ENCODE results near the gene KHDC3L.

The KHDC3L gene

GRCh38 chr6:73362358-73362757 is at the start of gene KHDC3L:
TSS of gene KHDC3L (plus strand) at chr6:73362658. CDS start at chr6:73362730, 72 bp downstream.
- no peak for DNase-seq (ENCODE audit: low read depth)
- H3K4me3 ChIP-seq (ENCODE audit: low read length): no peak within 1 kb of the TSS
- no peak for TF ChIP-seq CTCF (IDR thresholded peaks at IDR 0.05; ENCODE audit: insufficient read depth, low read depth, low read length, missing control alignments)

- peak overlapping the region; percentile 25 for H3K4me3 ChIP-seq (ENCODE audit: low read length)
- no peak for TF ChIP-seq CTCF (IDR thresholded peaks at IDR 0.05; ENCODE audit: insufficient read depth, low read depth, low read length, missing control alignments)
- no peak for DNase-seq (ENCODE audit: low read depth)
Observed at GRCh38 chr6:73314577-73315492, 47.6 kb upstream of the KHDC3L start.

GRCh38 chr6:73323323-73323722 is 39.1 kb upstream of the KHDC3L start:
- H3K4me3 ChIP-seq (ENCODE audit: low read length): no peak overlapping the region
- no peak for DNase-seq (ENCODE audit: low read depth)
- no peak for TF ChIP-seq CTCF (IDR thresholded peaks at IDR 0.05; ENCODE audit: insufficient read depth, low read depth, low read length, missing control alignments)

GRCh38 chr6:73325656-73326055 is 36.8 kb upstream of the KHDC3L start:
- DNase-seq (ENCODE audit: low read depth): peak; percentile 26
- no peak overlapping the region for H3K4me3 ChIP-seq (ENCODE audit: low read length)
- no peak for TF ChIP-seq CTCF (IDR thresholded peaks at IDR 0.05; ENCODE audit: insufficient read depth, low read depth, low read length, missing control alignments)

- no peak overlapping the region for H3K4me3 ChIP-seq (ENCODE audit: low read length)
- TF ChIP-seq CTCF (IDR thresholded peaks at IDR 0.05; ENCODE audit: insufficient read depth, low read depth, low read length, missing control alignments): no peak
- no peak for DNase-seq (ENCODE audit: low read depth)
Observed at GRCh38 chr6:73328790-73329189, 33.7 kb upstream of the KHDC3L start.

GRCh38 chr6:73329201-73329600 is 33.3 kb upstream of the KHDC3L start:
- no peak for DNase-seq (ENCODE audit: low read depth)
- H3K4me3 ChIP-seq (ENCODE audit: low read length): no peak overlapping the region
- TF ChIP-seq CTCF (IDR thresholded peaks at IDR 0.05; ENCODE audit: insufficient read depth, low read depth, low read length, missing control alignments): no peak

- TF ChIP-seq CTCF (IDR thresholded peaks at IDR 0.05; ENCODE audit: insufficient read depth, low read depth, low read length, missing control alignments): no peak
- DNase-seq (ENCODE audit: low read depth): no peak
- no peak overlapping the region for H3K4me3 ChIP-seq (ENCODE audit: low read length)
Observed at GRCh38 chr6:73339340-73339739, 23.1 kb upstream of the KHDC3L start.
